PC-3 (cell line): Measurements from ENCODE around the gene MOGAT3. TPM values are rescaled to one million over a fixed set of nuclear protein-coding genes. Genes with fewer than 3 reads are reported as not detected.

ENCODE experiments used
- ATAC-seq: fragments of 200-7000 bp; cut with Tn5 transposase; 2 replicates; pipeline ENCODE4 v1.9.1; 2020; ENCODE audit warnings: mild to moderate bottlenecking, moderate library complexity
- BruUV-seq: library from RNA; stranded (reverse); fragments of 400-500 nt; replicated peaks from 2 replicates; lab custom pipeline; 2021; lab: Mats Ljungman, UMichigan
- CTCF ChIA-PET: fragments of 300-600 bp; sonication (Branson Sonifier 250); formaldehyde crosslinking; loops from one replicate; lab custom pipeline; 2022; ENCODE audit warnings: antibody characterized with exemption; lab: Charles Lee
- POLR2A ChIA-PET: fragments of 300-600 bp; sonication (Branson Sonifier 250); formaldehyde crosslinking; loops from one replicate; lab custom pipeline; 2022; ENCODE audit warnings: antibody characterized with exemption; ENCODE audit not compliant: unreplicated experiment; lab: Charles Lee
- DNase-seq: peaks from one replicate; pipeline ENCODE4 v3.0.0-alpha.2; 2015
- H2AFZ ChIP-seq: fragments of 300-600 bp; sonication (generic); 2 replicates; pipeline ENCODE4 v1.6.0; 2016; ENCODE audit warnings: antibody characterized with exemption, low read length
- H3F3A ChIP-seq: fragments of 300-600 bp; sonication (generic); one replicate; pipeline ENCODE4 v1.6.0; 2017; ENCODE audit warnings: antibody characterized with exemption, low read length, control low read depth, mild to moderate bottlenecking; ENCODE audit not compliant: unreplicated experiment
- H3K27ac ChIP-seq: fragments of 300-600 bp; sonication (generic); 2 replicates; pipeline ENCODE4 v1.5.1; 2016; ENCODE audit warnings: mild to moderate bottlenecking, low read length
- H3K27me3 ChIP-seq: fragments of 300-600 bp; sonication (generic); 2 replicates; pipeline ENCODE4 v1.6.1; 2016; ENCODE audit warnings: low read length, mixed read lengths
- H3K36me3 ChIP-seq: fragments of 300-600 bp; sonication (generic); 2 replicates; pipeline ENCODE4 v1.6.1; 2016; ENCODE audit warnings: low read depth, mixed run types, low read length, mixed read lengths
- H3K4me1 ChIP-seq: fragments of 300-600 bp; sonication (generic); 2 replicates; pipeline ENCODE4 v1.5.1; 2016; ENCODE audit warnings: low read length; ENCODE audit not compliant: insufficient read depth
- H3K4me2 ChIP-seq: fragments of 300-600 bp; sonication (generic); 2 replicates; pipeline ENCODE4 v1.6.0; 2016; ENCODE audit warnings: low read length
- H3K4me3 ChIP-seq: fragments of 300-600 bp; sonication (generic); 2 replicates; pipeline ENCODE4 v1.5.1; 2016; ENCODE audit warnings: mild to moderate bottlenecking, low read length, mixed read lengths
- H3K79me2 ChIP-seq: fragments of 300-600 bp; sonication (generic); 2 replicates; pipeline ENCODE4 v1.6.1; 2017; ENCODE audit warnings: low read length, mixed read lengths
- H3K9ac ChIP-seq: fragments of 300-600 bp; sonication (generic); 2 replicates; pipeline ENCODE4 v1.6.0; 2016; ENCODE audit warnings: mild to moderate bottlenecking, low read length
- H3K9me2 ChIP-seq: fragments of 300-600 bp; sonication (generic); replicated peaks from 2 replicates; pipeline ENCODE4 v1.6.1; 2016; ENCODE audit warnings: mixed run types, low read length, mixed read lengths
- H3K9me3 ChIP-seq: fragments of 300-600 bp; sonication (generic); 2 replicates; pipeline ENCODE4 v1.6.1; 2016; ENCODE audit warnings: low read length, mixed read lengths
- H4K20me1 ChIP-seq: fragments of 300-600 bp; sonication (generic); 2 replicates; pipeline ENCODE4 v1.6.1; 2016; ENCODE audit warnings: low read length, mixed read lengths
- CTCF ChIP-seq: fragments of 300-600 bp; sonication (generic); conservative IDR thresholded peaks from 2 replicates; pipeline ENCODE4 v1.5.1; 2017; ENCODE audit warnings: antibody characterized with exemption, low read depth, mild to moderate bottlenecking, low read length
- EZH2 ChIP-seq: fragments of 300-600 bp; sonication (generic); IDR thresholded peaks from one replicate; pipeline ENCODE4 v1.6.1; 2017; ENCODE audit warnings: antibody characterized with exemption, mild to moderate bottlenecking, low read length; ENCODE audit not compliant: unreplicated experiment
- EZH2phosphoT487 ChIP-seq: fragments of 300-600 bp; sonication (generic); IDR thresholded peaks from 2 replicates; pipeline ENCODE4 v1.6.1; 2018; ENCODE audit warnings: mild to moderate bottlenecking, antibody characterized with exemption, low read length, borderline replicate concordance
- intact Hi-C: fragments of 100-400 bp; cut with micrococcal nuclease; formaldehyde crosslinking; loops from 2 replicates; pipeline ENCODE4 v1.9.0; 2023
- total RNA-seq: library from RNA; depleted of rRNA; stranded (reverse); fragments of >200 nt; gene quantifications from 2 replicates; pipeline ENCODE4 v1.2.3, GENCODE V29; 2014

The MOGAT3 gene
- total RNA-seq, 1 experiment from 2014 or later = not detected

- DNase-seq = peak; percentile 56
- Histone ChIP-seq H3K36me3 (peaks cover 3% of the 10 kb centered on the region; the same call in 1 of the 2 replicates), H3K27ac (peak overlapping the region; percentile 58), H3F3A (no peaks in the 10 kb centered on the region), H3K27me3 (peaks cover 26% of the 10 kb centered on the region), H3K79me2 (no peaks in the 10 kb centered on the region), H3K4me3 (peak overlapping the region; percentile 53; the same call in 1 of the 2 replicates), H3K9me2 (no peaks in the 10 kb centered on the region), H3K4me1 (peaks cover 55% of the 10 kb centered on the region), H3K9ac (peak overlapping the region; percentile 37), H4K20me1 (no peaks in the 10 kb centered on the region), H2AFZ (peak overlapping the region; percentile 53; the same call in 1 of the 2 replicates), H3K9me3 (no peaks in the 10 kb centered on the region), H3K4me2 (peak overlapping the region; percentile 74)
- POLR2A ChIA-PET = interaction anchor here (0.5 to 0.6 kb wide), 2 partner anchors 20 to 39 kb away, joined by 3 to 19 read pairs; no protein-coding TSS in a partner anchor
- CTCF ChIA-PET = interaction anchor here (0.6 to 2.0 kb wide), 3 partner anchors 19 to 489 kb away, joined by 4 to 9 read pairs (median 5); partner anchors contain the start of gene GNB2
- TF ChIP-seq CTCF (no peak), EZH2 (no peak), EZH2phosphoT487 (no peak)
- intact Hi-C loops = no loop called here
- BruUV-seq = no TSS peak
- ATAC-seq = peak; percentile 38
These were observed 38.1 kb downstream of the MOGAT3 start for GRCh38 chr7:101162551-101163278.

- intact Hi-C loops = no loop called here
- H3K4me1 ChIP-seq = peaks cover 58% of the 10 kb centered on the region
- H2AFZ ChIP-seq = no peak overlapping the region
- H3K36me3 ChIP-seq = peaks cover 9% of the 10 kb centered on the region; the same call in 1 of the 2 replicates
- no peaks in the 10 kb centered on the region for H3K9me2 ChIP-seq
- peak overlapping the region; percentile 74 for H3K4me2 ChIP-seq
- H3K79me2 ChIP-seq = no peaks in the 10 kb centered on the region
- peak overlapping the region; percentile 53; the same call in 1 of the 2 replicates for H3K4me3 ChIP-seq
- POLR2A ChIA-PET = interaction anchor here (0.7 kb wide), 1 partner anchor 219 kb away, joined by 17 read pairs; no protein-coding TSS in a partner anchor
- H3F3A ChIP-seq = no peaks in the 10 kb centered on the region
- CTCF ChIA-PET = interaction anchor here (1.2 kb wide), 1 partner anchor 18 kb away, joined by 5 read pairs; no protein-coding TSS in a partner anchor
- H3K27ac ChIP-seq = peak overlapping the region; percentile 58
- BruUV-seq = no TSS peak
- H4K20me1 ChIP-seq = no peaks in the 10 kb centered on the region
- DNase-seq (peak; percentile 42), ATAC-seq (no peak)
- TF ChIP-seq EZH2 = no peak
- no peak for TF ChIP-seq EZH2phosphoT487
- TF ChIP-seq CTCF = no peak
- H3K9ac ChIP-seq = 0 out of 2 replicates have a peak overlapping the region, but pooled peaks have one; percentile 37
- peaks cover 17% of the 10 kb centered on the region for H3K27me3 ChIP-seq
- H3K9me3 ChIP-seq = no peaks in the 10 kb centered on the region
These were observed 39.0 kb downstream of the MOGAT3 start for GRCh38 chr7:101161692-101162471.
